IMR-90 (cell line): ENCODE measurements around the gene ABCC4. TPM values are rescaled to one million over a fixed set of nuclear protein-coding genes. Genes with fewer than 3 reads are reported as not detected.

ENCODE experiments used
- ATAC-seq: fragments of 200-7000 bp; cut with Tn5 transposase; 2 replicates; pipeline ENCODE4 v1.9.1; 2020; ENCODE audit warnings: low read depth, mild to moderate bottlenecking, moderate library complexity
- BruUV-seq: library from RNA; stranded (reverse); fragments of 400-500 nt; replicated peaks from 2 replicates; lab custom pipeline; 2021; lab: Mats Ljungman, UMichigan
- CTCF ChIA-PET: fragments of 300-600 bp; formaldehyde crosslinking; extraction: SDS; loops from one replicate; lab custom pipeline; 2021; ENCODE audit warnings: antibody characterized with exemption; lab: Yijun Ruan, JAX
- POLR2A ChIA-PET: fragments of 300-600 bp; sonication (Branson Sonifier 250); formaldehyde crosslinking; loops from one replicate; lab custom pipeline; 2022; ENCODE audit warnings: antibody characterized with exemption; ENCODE audit not compliant: unreplicated experiment; lab: Charles Lee
- DNase-seq: peaks from one replicate; pipeline ENCODE4 v3.0.0; 2013
- H2AFZ ChIP-seq: replicated peaks from 2 replicates; pipeline ENCODE3; 2013; ENCODE audit warnings: low read length, mild to moderate bottlenecking; ENCODE audit not compliant: poor library complexity
- H2AK5ac ChIP-seq: 2 replicates; pipeline ENCODE4 v1.6.1; 2013; ENCODE audit warnings: low read depth, low read length, inconsistent platforms
- H2AK9ac ChIP-seq: replicated peaks from 2 replicates; pipeline ENCODE3; 2013; ENCODE audit warnings: mild to moderate bottlenecking, low read depth, low read length, moderate library complexity; ENCODE audit not compliant: poor library complexity
- H2BK120ac ChIP-seq: 2 replicates; pipeline ENCODE4 v1.6.1; 2013; ENCODE audit warnings: low read depth, low read length, inconsistent platforms
- H2BK15ac ChIP-seq: 3 replicates; pipeline ENCODE4 v1.6.1; 2013; ENCODE audit warnings: low read depth, low read length, inconsistent platforms
- H2BK20ac ChIP-seq: 2 replicates; pipeline ENCODE4 v1.6.1; 2013; ENCODE audit warnings: low read depth, mild to moderate bottlenecking, inconsistent platforms, low read length, moderate library complexity
- H2BK5ac ChIP-seq: 2 replicates; pipeline ENCODE4 v1.6.1; 2013; ENCODE audit warnings: mild to moderate bottlenecking, low read depth, low read length, inconsistent platforms; ENCODE audit not compliant: poor library complexity, severe bottlenecking
- H3K14ac ChIP-seq: replicated peaks from 2 replicates; pipeline ENCODE4 v1.6.1; 2013; ENCODE audit warnings: low read depth, low read length, inconsistent platforms
- H3K18ac ChIP-seq: 2 replicates; pipeline ENCODE4 v1.6.1; 2013; ENCODE audit warnings: low read depth, low read length, control low read depth
- H3K23ac ChIP-seq: 2 replicates; pipeline ENCODE4 v1.6.1; 2013; ENCODE audit warnings: low read depth, low read length, inconsistent platforms
- H3K27ac ChIP-seq: 2 replicates; pipeline ENCODE4 v1.5.1; 2013; ENCODE audit warnings: mild to moderate bottlenecking, control low read depth, low read length; ENCODE audit not compliant: insufficient read depth
- H3K27me3 ChIP-seq: 2 replicates; pipeline ENCODE4 v1.6.1; 2013; ENCODE audit warnings: low read length; ENCODE audit not compliant: control insufficient read depth, insufficient read depth
- H3K36me3 ChIP-seq: 2 replicates; pipeline ENCODE4 v1.6.1; 2013; ENCODE audit warnings: low read length, mixed read lengths; ENCODE audit not compliant: control insufficient read depth, insufficient read depth
- H3K4ac ChIP-seq: 2 replicates; pipeline ENCODE4 v1.6.1; 2013; ENCODE audit warnings: low read depth, low read length, inconsistent platforms
- H3K4me1 ChIP-seq: 2 replicates; pipeline ENCODE4 v1.6.1; 2013; ENCODE audit warnings: low read length, mixed read lengths; ENCODE audit not compliant: control insufficient read depth, insufficient read depth
- H3K4me2 ChIP-seq: 2 replicates; pipeline ENCODE4 v1.6.1; 2013; ENCODE audit warnings: low read depth, mild to moderate bottlenecking, control low read depth, low read length, moderate library complexity
- H3K4me3 ChIP-seq: 2 replicates; pipeline ENCODE4 v1.5.1; 2013; ENCODE audit warnings: low read depth, mild to moderate bottlenecking, control low read depth, low read length, moderate library complexity; ENCODE audit not compliant: insufficient read depth
- H3K56ac ChIP-seq: 2 replicates; pipeline ENCODE4 v1.6.1; 2013; ENCODE audit warnings: low read length, inconsistent platforms; ENCODE audit not compliant: insufficient read depth; ENCODE audit errors: extremely low read depth
- H3K79me1 ChIP-seq, 2 experiments: 2 replicates each; pipeline ENCODE4 v1.6.1; 2013; ENCODE audit warnings: low read length in 2 of 2, inconsistent platforms in 1 of 2, low read depth in 1 of 2
- H3K9ac ChIP-seq: 2 replicates; pipeline ENCODE4 v1.6.1; 2013; ENCODE audit warnings: low read depth, low read length, control low read depth
- H3K9me1 ChIP-seq: 2 replicates; pipeline ENCODE4 v1.6.1; 2013; ENCODE audit warnings: low read length, inconsistent platforms; ENCODE audit not compliant: insufficient read depth
- H3K9me3 ChIP-seq: 2 replicates; pipeline ENCODE4 v1.6.1; 2013; ENCODE audit warnings: low read length; ENCODE audit not compliant: control insufficient read depth, insufficient read depth
- H4K20me1 ChIP-seq: 2 replicates; pipeline ENCODE4 v1.6.1; 2013; ENCODE audit warnings: low read length, inconsistent platforms; ENCODE audit not compliant: insufficient read depth
- H4K5ac ChIP-seq: 2 replicates; pipeline ENCODE4 v1.6.1; 2013; ENCODE audit warnings: mild to moderate bottlenecking, low read depth, low read length, control low read depth
- H4K8ac ChIP-seq, 2 experiments: 2 replicates each; pipeline ENCODE4 v1.6.1; 2013; ENCODE audit warnings: low read depth in 2 of 2, low read length in 2 of 2, control low read depth in 1 of 2, inconsistent platforms in 1 of 2
- H4K91ac ChIP-seq: 2 replicates; pipeline ENCODE4 v1.6.1; 2013; ENCODE audit warnings: low read depth, low read length, inconsistent platforms; ENCODE audit not compliant: insufficient read depth
- BHLHE40 ChIP-seq: fragments of 150-350 bp; IDR thresholded peaks from 2 replicates; pipeline ENCODE4 v1.6.1; 2016; ENCODE audit warnings: mild to moderate bottlenecking, low read depth, low read length
- CEBPB ChIP-seq: IDR thresholded peaks from 2 replicates; pipeline ENCODE4 v1.6.1; 2012; ENCODE audit warnings: low read depth, low read length, improper control_type of control experiment
- CTCF ChIP-seq: conservative IDR thresholded peaks from 2 replicates; pipeline ENCODE4 v1.5.1; 2012; ENCODE audit warnings: mild to moderate bottlenecking, low read depth, low read length, improper control_type of control experiment
- MAZ ChIP-seq: IDR thresholded peaks from 2 replicates; pipeline ENCODE4 v1.6.1; 2012; ENCODE audit warnings: low read depth, mild to moderate bottlenecking, low read length, improper control_type of control experiment, moderate library complexity, borderline replicate concordance
- MXI1 ChIP-seq: IDR thresholded peaks from 2 replicates; pipeline ENCODE4 v1.6.1; 2012; ENCODE audit warnings: low read depth, mild to moderate bottlenecking, low read length, moderate library complexity, borderline replicate concordance
- RFX5 ChIP-seq: IDR thresholded peaks from 2 replicates; pipeline ENCODE4 v1.8.0; 2012; ENCODE audit warnings: low read depth, mild to moderate bottlenecking, low read length, moderate library complexity
- SMC3 ChIP-seq: fragments of 150-350 bp; IDR thresholded peaks from 2 replicates; pipeline ENCODE4 v1.6.1; 2016; ENCODE audit warnings: low read depth, mild to moderate bottlenecking, antibody characterized with exemption, low read length, moderate library complexity
- USF2 ChIP-seq: fragments of 150-350 bp; IDR thresholded peaks from 2 replicates; pipeline ENCODE4 v1.6.1; 2017; ENCODE audit warnings: mild to moderate bottlenecking, antibody characterized with exemption, low read length, low read depth
- WGBS, 2 experiments: methylation state at CpG; one replicate each; pipeline versions ENCODE4 v1.1.5 to v1.1.7; 2013; ENCODE audit warnings: missing lambda C conversion rate in 2 of 2; ENCODE audit not compliant: insufficient read length in 1 of 2; ENCODE audit errors: extremely low coverage in 2 of 2; 5-methylcytosine and 5-hydroxymethylcytosine counted together
- dilution Hi-C: fragments of 300-500 bp; cut with HindIII; formaldehyde crosslinking; loops from one replicate; pipeline ENCODE4 v1.14.3; 2018; ENCODE audit warnings: low sequenced_read_pairs; ENCODE audit not compliant: unreplicated experiment
- in situ Hi-C: fragments of 300-500 bp; cut with MboI; formaldehyde crosslinking; loops from 3 replicates; pipeline ENCODE4 v1.14.3; 2019; ENCODE audit warnings: low sequenced_read_pairs, inconsistent platforms, mixed read lengths
- intact Hi-C: fragments of 100-400 bp; cut with micrococcal nuclease; formaldehyde crosslinking; loops from 2 replicates; pipeline ENCODE4 v1.10.0; 2022
- polyA plus RNA-seq, 3 experiments: library from polyadenylated mRNA; depleted of rRNA; stranded (reverse); fragments of >200 nt; gene quantifications; 2 replicates each; pipeline ENCODE4 v1.2.3, GENCODE V29; 2012; ENCODE audit warnings: low replicate concordance in 1 of 3
- total RNA-seq: library from RNA; depleted of rRNA; stranded (reverse); fragments of >200 nt; gene quantifications from 2 replicates; pipeline ENCODE4 v1.2.3, GENCODE V29; 2012

Gene ABCC4
- total and polyA plus RNA-seq, 2 of the 4 experiments (the other 2 are of a cell fraction), result 16.6 to 41.4 TPM

- Histone ChIP-seq H2BK5ac (no peak overlapping the region), H3K4me3 (no peak overlapping the region), H3K4me1 (no peaks in the 10 kb centered on the region), H4K91ac (no peak overlapping the region), H3K23ac (no peak overlapping the region), H2BK20ac (no peak overlapping the region), H3K27ac (no peak overlapping the region), H2AK9ac (no peak overlapping the region), H3K27me3 (no peaks in the 10 kb centered on the region), H3K9ac (no peak overlapping the region), H3K79me1 (peaks cover 7 to 52% of the 10 kb centered on the region in 2 experiments; a peak in 3 of 4 replicates), H2BK120ac (no peak overlapping the region), H3K9me1 (peaks cover 4% of the 10 kb centered on the region; the same call in 1 of the 2 replicates), H3K14ac (no peak overlapping the region), H3K18ac (no peak overlapping the region), H2AFZ (no peak overlapping the region), H4K5ac (no peak overlapping the region), H2BK15ac (no peak overlapping the region), H3K4me2 (no peak overlapping the region), H2AK5ac (no peak overlapping the region), H4K20me1 (no peaks in the 10 kb centered on the region), H4K8ac (no peak overlapping the region), H3K9me3 (no peaks in the 10 kb centered on the region), H3K56ac (no peak overlapping the region), H3K4ac (no peak overlapping the region), H3K36me3 (peaks cover 61% of the 10 kb centered on the region)
- dilution Hi-C loops (no loop called here), in situ Hi-C loops (no loop called here), intact Hi-C loops (no loop called here)
- ChIA-PET CTCF (interaction anchor here (0.5 kb wide), 1 partner anchor 28 kb away, joined by 3 read pairs; no protein-coding TSS in a partner anchor), POLR2A (no interaction called here)
- TF ChIP-seq MAZ (no peak), RFX5 (no peak), MXI1 (no peak), BHLHE40 (no peak), USF2 (no peak), CEBPB (no peak), SMC3 (no peak), CTCF (no peak)
- DNase-seq (no peak), ATAC-seq (no peak)
- BruUV-seq, result no TSS peak
- no CpG with 5 or more reads among the region's 7 CpGs for WGBS, 2 experiments
Measured at GRCh38 chr13:95204231-95204765, 97.0 kb downstream of the ABCC4 start.
